Osteocyte (in vitro differentiated cells): ENCODE data around the gene PRDM4. TPM values are rescaled to one million over a fixed set of nuclear protein-coding genes. Genes with fewer than 3 reads are reported as not detected.

Experiments used
- DNase-seq: peaks from one replicate; pipeline ENCODE4 v3.0.0; 2021; ENCODE audit warnings: mixed read lengths; ENCODE audit not compliant: unreplicated experiment; ENCODE audit errors: extremely low spot score
- H3K27ac Mint-ChIP-seq: one replicate; pipeline ENCODE4 v1.8.0; 2021; ENCODE audit warnings: mild to moderate bottlenecking, mixed read lengths; ENCODE audit not compliant: unreplicated experiment
- H3K27me3 Mint-ChIP-seq: one replicate; pipeline ENCODE4 v1.8.0; 2021; ENCODE audit warnings: mixed read lengths; ENCODE audit not compliant: unreplicated experiment
- H3K36me3 Mint-ChIP-seq: one replicate; pipeline ENCODE4 v1.8.0; 2021; ENCODE audit warnings: mixed read lengths; ENCODE audit not compliant: unreplicated experiment
- H3K4me1 Mint-ChIP-seq: one replicate; pipeline ENCODE4 v1.8.0; 2021; ENCODE audit warnings: mixed read lengths; ENCODE audit not compliant: unreplicated experiment
- H3K4me3 Mint-ChIP-seq: one replicate; pipeline ENCODE4 v1.8.0; 2021; ENCODE audit warnings: mild to moderate bottlenecking, moderate library complexity, mixed read lengths; ENCODE audit not compliant: unreplicated experiment
- H3K9me3 Mint-ChIP-seq: one replicate; pipeline ENCODE4 v1.8.0; 2021; ENCODE audit warnings: mixed read lengths; ENCODE audit not compliant: unreplicated experiment
- CTCF ChIP-seq: fragments of 200-600 bp; sonication (generic); IDR thresholded peaks from 2 replicates; pipeline ENCODE4 v1.5.0; 2021; ENCODE audit warnings: antibody characterized with exemption, mild to moderate bottlenecking, moderate library complexity
- total RNA-seq: library from RNA; stranded (reverse); gene quantifications from 2 replicates; pipeline ENCODE4 v1.2.1, GENCODE V29; 2021

PRDM4 gene
- total RNA-seq, 1 donor from 2014 or later, result 24.5 TPM

- no peak for DNase-seq
- Mint-ChIP-seq H3K27ac (no peak overlapping the region), H3K4me3 (no peak overlapping the region), H3K27me3 (peaks cover 9% of the 10 kb centered on the region), H3K4me1 (no peaks in the 10 kb centered on the region), H3K9me3 (no peaks in the 10 kb centered on the region), H3K36me3 (no peaks in the 10 kb centered on the region)
- no peak for TF ChIP-seq CTCF
Observed at GRCh38 chr12:107801150-107801549, 40.2 kb upstream of the PRDM4 start.

GRCh38 chr12:107798580-107798979, 37.6 kb upstream of the PRDM4 start:
- Mint-ChIP-seq H3K27ac (no peak overlapping the region), H3K4me1 (no peaks in the 10 kb centered on the region), H3K27me3 (peaks cover 9% of the 10 kb centered on the region), H3K36me3 (no peaks in the 10 kb centered on the region), H3K9me3 (no peaks in the 10 kb centered on the region), H3K4me3 (no peak overlapping the region)
- no peak for DNase-seq
- no peak for TF ChIP-seq CTCF

GRCh38 chr12:107794451-107794850, 33.5 kb upstream of the PRDM4 start:
- H3K9me3 Mint-ChIP-seq, result no peaks in the 10 kb centered on the region
- peaks cover 5% of the 10 kb centered on the region for H3K27me3 Mint-ChIP-seq
- no peak overlapping the region for H3K4me3 Mint-ChIP-seq
- no peaks in the 10 kb centered on the region for H3K36me3 Mint-ChIP-seq
- no peaks in the 10 kb centered on the region for H3K4me1 Mint-ChIP-seq
- TF ChIP-seq CTCF, result no peak
- no peak for DNase-seq
- H3K27ac Mint-ChIP-seq, result no peak overlapping the region

- H3K9me3 Mint-ChIP-seq, result no peaks in the 10 kb centered on the region
- TF ChIP-seq CTCF, result no peak
- no peaks in the 10 kb centered on the region for H3K27me3 Mint-ChIP-seq
- no peak overlapping the region for H3K27ac Mint-ChIP-seq
- DNase-seq, result no peak
- no peak overlapping the region for H3K4me3 Mint-ChIP-seq
- H3K4me1 Mint-ChIP-seq, result no peaks in the 10 kb centered on the region
- no peaks in the 10 kb centered on the region for H3K36me3 Mint-ChIP-seq
Observed at GRCh38 chr12:107791465-107792089, 30.6 kb upstream of the PRDM4 start.

GRCh38 chr12:107788690-107789458, 27.9 kb upstream of the PRDM4 start:
- Mint-ChIP-seq H3K4me3 (no peak overlapping the region), H3K9me3 (no peaks in the 10 kb centered on the region), H3K27ac (no peak overlapping the region), H3K4me1 (no peaks in the 10 kb centered on the region), H3K36me3 (no peaks in the 10 kb centered on the region), H3K27me3 (no peaks in the 10 kb centered on the region)
- peak; percentile 60 for DNase-seq
- TF ChIP-seq CTCF, result no peak
